GM21447 (cell line): ENCODE data around the gene SGCD.
"Not testable (repeated sequence)": the region's sequence is repeated elsewhere in the genome, so short reads cannot be mapped to it uniquely, and the experiment has no call there.

ENCODE experiments used
- ATAC-seq: cut with Tn5 transposase; IDR thresholded peaks from one replicate; pipeline ENCODE4 v1.9.1; 2021; ENCODE audit not compliant: unreplicated experiment

SGCD gene

GRCh38 chr5:156617426-156617825, 290.5 kb downstream of the SGCD start:
- no peak for ATAC-seq

DNA sequence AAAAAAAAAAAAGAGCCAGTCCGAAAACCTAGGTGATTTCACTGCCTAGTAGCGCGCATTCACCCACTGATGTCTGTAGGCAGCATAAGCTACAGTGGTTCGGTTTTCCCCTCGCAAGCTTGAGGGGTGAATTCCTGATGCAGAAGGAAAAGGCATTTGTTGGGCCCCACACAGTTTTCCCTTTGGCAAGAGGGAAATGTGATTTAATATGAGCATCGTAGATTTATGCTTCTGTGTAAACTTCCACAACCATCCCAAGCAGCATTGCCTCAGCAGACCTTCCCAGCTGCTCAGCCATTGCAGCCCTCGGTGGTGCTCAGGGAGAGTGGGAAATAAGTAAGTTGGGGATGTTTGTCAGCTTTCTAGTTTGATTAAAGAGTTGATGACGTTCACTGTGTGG, 291.6 kb downstream of the SGCD start:
- ATAC-seq = no peak

- ATAC-seq = no peak
These were observed 294.8 kb downstream of the SGCD start for GRCh38 chr5:156621719-156622118.

GRCh38 chr5:156623381-156624040, 296.5 kb downstream of the SGCD start:
- ATAC-seq = no peak

- no peak for ATAC-seq
These were observed 297.7 kb downstream of the SGCD start for GRCh38 chr5:156624686-156625085.

GRCh38 chr5:156628421-156628820, 301.5 kb downstream of the SGCD start:
- ATAC-seq = no peak

GRCh38 chr5:156631005-156631404, 304.0 kb downstream of the SGCD start:
- no peak for ATAC-seq

DNA sequence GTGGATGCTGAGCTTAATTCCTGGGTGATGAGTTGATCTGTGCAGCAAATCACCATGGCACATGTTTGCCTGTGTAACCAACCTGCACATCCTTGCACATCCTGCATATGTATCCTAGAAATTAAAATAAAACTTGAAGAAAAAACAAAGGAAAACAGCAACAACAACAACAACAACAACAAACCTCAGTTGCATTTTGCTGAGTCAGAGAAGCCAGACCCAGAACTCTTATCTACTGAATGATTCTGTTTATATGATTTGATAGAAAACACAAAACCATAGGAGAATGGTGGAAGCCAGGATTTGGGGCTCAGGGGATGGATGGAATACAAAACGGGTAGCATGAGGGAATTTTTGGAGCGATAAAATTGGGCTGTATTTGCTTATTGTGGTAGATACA, 307.3 kb downstream of the SGCD start:
- ATAC-seq = no peak

- no peak for ATAC-seq
These were observed 313.8 kb downstream of the SGCD start for GRCh38 chr5:156640691-156641241.

DNA sequence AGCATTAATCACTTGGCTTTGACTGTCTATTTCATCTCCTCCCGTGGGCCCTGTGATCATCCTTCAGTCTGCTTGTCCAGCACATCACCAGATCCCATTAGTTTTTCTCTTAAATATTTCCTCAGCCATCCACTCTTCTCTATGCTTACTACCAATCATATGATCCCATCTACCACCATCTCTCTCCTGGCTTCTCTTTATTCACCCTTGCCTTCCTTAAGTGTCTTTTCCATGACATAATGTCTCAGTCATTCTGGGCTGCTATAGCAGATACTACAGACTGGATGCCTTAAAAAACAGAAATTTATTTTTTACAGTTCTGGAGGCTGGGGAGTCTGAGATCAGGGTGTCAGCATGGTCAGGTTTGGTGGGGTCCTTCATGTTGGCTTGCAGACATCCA, 314.7 kb downstream of the SGCD start:
- no peak for ATAC-seq

DNA sequence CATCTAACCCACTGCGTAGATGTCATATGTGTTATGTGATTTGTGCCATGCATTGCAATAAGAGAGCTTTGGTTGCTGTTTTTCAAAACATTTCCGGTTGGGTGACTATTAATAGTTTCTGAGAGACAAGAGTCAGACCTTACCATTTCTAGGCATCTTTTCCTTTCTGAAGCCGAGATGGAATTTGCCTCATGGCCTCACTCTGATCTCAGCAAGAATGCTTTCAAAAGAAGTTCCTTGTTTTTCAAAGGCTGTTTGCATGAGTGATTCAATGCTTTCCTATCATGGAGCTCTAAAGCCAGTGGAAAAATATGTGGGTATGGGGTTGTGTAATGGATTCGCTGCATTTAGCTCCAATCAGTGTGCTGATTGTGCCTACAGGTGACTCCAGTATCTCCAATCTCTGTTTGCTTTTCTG, 320.1 kb downstream of the SGCD start:
- no peak for ATAC-seq

GRCh38 chr5:156654444-156654843, 327.5 kb downstream of the SGCD start:
- ATAC-seq = no peak

GRCh38 chr5:156655732-156656131, 328.8 kb downstream of the SGCD start:
- ATAC-seq = no peak

DNA sequence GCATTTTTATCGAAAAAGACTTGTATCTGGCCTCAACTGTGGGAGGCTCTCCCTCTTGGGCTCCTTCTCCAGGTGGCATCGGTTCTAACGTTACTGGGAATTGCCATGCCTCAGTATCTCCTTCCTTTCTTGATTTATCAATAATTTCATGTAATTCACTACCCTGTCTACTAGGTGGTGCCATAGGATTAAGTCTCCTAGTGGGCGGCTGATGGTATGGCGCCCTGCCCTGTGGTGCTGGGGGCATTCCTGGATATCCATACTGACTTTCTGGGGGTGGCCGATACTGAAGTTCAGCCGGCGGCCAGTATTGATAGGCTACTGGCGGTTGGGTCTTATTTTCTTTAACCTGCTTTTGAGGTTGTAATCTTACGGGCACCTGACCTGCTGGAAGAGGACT, 337.9 kb downstream of the SGCD start:
- ATAC-seq = not testable (repeated sequence)

GRCh38 chr5:156666686-156667085, 339.7 kb downstream of the SGCD start:
- ATAC-seq = not testable (repeated sequence)

- no peak for ATAC-seq
These were observed 340.7 kb downstream of the SGCD start for GRCh38 chr5:156667616-156668015.

DNA sequence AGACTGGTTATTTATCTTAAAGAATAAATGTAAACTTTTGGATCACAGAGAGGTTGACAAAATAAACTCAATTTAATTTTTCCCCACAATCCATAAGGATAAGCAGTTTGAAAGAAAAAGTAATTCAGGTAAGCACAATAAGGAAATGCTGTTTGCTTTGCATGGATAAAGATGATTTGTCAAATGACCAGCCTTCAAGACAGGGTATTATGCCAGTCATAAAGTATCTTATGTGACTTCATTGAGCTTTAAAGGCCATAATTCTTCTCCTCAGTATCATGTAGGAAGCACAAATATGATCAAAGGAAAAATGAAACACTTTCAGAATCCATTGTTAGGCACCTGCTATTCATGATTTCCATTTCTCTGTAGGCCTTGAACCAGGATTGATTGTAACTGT, 342.5 kb downstream of the SGCD start:
- ATAC-seq = no peak

- ATAC-seq = no peak
These were observed 343.7 kb downstream of the SGCD start for GRCh38 chr5:156670615-156671014.

- ATAC-seq = no peak
These were observed 348.4 kb downstream of the SGCD start for GRCh38 chr5:156675395-156675794.

DNA sequence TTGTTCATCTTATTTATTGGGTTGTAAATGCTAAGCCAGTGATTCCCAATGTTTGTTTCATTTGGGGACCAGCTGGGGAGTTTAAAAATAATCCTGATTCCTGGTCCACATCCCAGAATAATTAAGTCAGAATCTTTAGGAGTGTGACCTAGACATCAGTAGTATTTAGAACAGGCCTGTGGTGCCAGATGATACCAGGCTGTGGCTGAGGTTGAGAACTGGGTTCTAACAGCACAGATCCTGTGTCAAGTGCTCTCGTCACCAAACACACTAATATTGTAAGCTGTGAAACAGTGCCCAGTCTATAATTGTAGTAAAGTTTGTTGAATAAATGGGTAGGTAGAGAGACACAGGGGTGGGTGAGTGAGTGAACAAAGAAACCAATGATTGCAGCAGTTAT, 351.0 kb downstream of the SGCD start:
- no peak for ATAC-seq

DNA sequence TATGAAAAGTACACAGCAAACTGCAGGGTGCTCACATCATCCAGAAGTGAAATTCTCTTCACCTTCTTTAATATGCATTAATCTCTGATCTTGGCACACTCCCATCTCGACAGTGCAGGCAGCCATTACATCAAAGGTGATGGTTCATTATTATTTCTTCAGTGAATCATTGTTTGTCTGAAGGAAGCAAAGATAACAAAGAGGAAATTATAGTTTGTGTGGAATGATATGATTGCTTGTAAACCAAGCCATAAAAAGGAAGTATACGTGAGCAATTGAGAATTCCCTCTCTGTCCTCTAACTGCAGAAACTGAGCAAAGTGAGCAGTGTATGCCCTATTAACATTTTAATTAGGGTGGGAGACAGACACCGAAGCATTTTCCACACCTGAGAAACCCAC, 351.5 kb downstream of the SGCD start:
- ATAC-seq = no peak

- no peak for ATAC-seq
These were observed 353.9 kb downstream of the SGCD start for GRCh38 chr5:156680831-156681230.

DNA sequence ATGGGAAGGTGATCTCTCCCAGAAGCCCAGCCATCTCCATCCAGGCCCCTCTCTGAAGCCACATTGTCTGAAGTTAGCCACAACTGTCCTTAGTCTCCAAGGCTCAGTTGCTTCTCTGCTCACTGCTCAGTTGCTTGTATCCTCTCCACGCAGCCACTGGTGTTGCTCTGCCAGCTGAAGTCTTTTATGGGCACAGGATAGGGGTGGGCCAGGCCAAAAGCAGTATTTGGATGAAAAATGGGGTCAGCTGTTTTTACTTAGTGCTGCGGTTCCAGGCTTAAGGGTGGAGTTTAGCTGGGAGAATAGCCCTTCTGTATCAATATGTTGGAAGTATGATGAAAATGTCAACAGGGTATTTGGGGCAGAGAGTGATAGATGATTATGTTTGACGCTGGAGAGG, 354.3 kb downstream of the SGCD start:
- no peak for ATAC-seq
